ENCODE measurements around the gene PRDM15.

DNA sequence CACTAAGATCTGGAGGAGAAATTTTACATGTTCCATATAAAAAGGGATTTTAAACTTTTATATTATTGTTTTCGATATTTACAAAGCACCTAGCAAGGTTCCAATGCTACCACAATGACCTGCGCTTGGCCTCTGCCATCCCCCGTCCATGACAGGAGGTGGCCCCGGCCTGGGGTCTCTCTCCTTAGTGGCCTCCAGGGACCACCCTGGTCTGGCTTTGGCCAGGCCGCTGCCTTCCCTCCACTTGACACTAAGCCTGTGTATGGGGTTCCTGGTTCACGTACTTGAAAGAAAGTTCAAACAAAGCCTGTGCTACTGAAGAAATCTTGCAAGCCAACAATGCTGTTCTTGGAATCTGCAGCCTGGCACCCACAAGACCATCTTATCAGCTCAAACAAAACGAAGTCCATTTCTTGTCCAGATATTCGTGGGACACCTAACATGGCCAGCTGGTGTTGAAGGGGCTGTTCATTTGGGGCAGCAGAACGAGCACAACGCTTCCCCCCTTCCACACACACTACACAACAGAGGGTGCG, 12.8 kb downstream of the PRDM15 start:
- TF ChIP-seq, protein P1, sequence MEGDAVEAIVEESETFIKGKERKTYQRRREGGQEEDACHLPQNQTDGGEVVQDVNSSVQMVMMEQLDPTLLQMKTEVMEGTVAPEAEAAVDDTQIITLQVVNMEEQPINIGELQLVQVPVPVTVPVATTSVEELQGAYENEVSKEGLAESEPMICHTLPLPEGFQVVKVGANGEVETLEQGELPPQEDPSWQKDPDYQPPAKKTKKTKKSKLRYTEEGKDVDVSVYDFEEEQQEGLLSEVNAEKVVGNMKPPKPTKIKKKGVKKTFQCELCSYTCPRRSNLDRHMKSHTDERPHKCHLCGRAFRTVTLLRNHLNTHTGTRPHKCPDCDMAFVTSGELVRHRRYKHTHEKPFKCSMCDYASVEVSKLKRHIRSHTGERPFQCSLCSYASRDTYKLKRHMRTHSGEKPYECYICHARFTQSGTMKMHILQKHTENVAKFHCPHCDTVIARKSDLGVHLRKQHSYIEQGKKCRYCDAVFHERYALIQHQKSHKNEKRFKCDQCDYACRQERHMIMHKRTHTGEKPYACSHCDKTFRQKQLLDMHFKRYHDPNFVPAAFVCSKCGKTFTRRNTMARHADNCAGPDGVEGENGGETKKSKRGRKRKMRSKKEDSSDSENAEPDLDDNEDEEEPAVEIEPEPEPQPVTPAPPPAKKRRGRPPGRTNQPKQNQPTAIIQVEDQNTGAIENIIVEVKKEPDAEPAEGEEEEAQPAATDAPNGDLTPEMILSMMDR (conservative IDR thresholded peaks at IDR 0.05 in 1 of 2, IDR thresholded peaks at IDR 0.05 in 1 of 2; ENCODE audit: low read depth in 1 of 2, low read length in 2 of 2) = no peak
- no peak for TF ChIP-seq EZH2 (IDR thresholded peaks at IDR 0.05; ENCODE audit: low read length, missing control alignments)

Data from fibroblast of lung (primary cell).